GDM1 (cell line): ENCODE measurements around the gene LRRC25.
"Not testable (repeated sequence)": the region's sequence is repeated elsewhere in the genome, so short reads cannot be mapped to it uniquely, and the experiment has no call there.

Experiments
- DNase-seq: peaks from one replicate; lab custom pipeline; 2025; lab: John Stamatoyannopoulos, UW

LRRC25 gene

DNA sequence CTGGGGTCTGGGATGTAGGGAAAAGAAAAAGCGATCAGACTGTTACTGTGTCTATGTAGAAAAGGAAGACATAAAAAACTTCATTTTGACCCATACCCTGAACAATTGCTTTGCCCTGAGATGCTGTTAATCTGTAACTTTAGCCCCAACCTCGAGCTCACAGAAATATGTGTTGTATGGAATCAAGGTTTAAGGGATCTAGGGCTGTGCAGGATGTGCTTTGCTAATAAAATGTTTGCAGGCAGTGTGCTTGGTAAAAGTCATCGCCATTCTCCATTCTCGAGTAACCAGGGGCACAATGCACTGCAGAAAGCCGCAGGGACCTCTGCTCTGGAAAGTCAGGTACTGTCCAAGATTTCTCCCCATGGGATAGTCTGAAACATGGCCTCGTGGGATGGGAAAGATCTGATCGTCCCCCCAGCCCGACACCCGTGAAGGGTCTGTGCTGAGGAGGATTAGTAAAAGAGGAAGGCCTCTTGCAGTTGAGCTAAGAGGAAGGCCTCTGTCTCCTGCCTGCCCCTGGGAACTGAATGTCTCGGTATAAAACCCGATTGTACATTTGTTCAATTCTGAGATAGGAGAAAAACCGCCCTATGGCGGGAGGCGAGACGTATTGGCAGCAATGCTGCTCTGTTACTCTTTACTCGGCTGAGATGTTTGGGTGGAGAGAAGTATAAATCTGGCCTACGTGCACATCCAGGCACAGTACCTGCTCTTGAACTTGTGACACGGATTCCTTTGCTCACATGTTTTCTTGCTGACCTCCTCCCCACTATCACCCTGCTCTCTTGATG is 5.2 kb upstream of the LRRC25 start:
- DNase-seq, result not testable (repeated sequence)

DNA sequence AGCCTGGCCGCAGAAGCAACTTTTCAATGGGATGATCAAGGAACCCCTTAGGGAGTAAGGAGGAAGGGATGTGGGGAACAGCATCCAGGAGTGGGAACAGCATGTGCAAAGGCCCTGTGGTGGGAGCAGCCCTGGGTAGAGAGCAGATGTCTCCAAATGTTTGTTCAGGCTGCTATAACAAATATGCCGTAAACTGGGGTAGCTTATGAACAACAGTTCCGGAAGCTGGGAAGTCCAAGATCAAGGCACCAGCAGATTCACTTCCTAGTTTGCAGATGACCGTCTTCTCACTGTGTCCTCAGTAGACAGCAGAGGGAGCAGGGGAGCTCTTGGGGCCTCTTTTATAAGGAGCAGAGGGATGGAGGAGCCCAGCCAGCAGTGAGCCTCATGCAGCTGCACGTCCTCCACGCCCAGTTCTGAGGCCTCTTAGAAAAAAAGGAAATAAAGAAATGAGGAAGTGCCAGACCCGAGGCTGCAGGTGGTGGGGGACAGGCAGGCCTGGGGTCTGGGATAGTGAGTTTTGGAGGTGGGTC is 4.2 kb upstream of the LRRC25 start:
- DNase-seq, result peak; percentile 89

DNA sequence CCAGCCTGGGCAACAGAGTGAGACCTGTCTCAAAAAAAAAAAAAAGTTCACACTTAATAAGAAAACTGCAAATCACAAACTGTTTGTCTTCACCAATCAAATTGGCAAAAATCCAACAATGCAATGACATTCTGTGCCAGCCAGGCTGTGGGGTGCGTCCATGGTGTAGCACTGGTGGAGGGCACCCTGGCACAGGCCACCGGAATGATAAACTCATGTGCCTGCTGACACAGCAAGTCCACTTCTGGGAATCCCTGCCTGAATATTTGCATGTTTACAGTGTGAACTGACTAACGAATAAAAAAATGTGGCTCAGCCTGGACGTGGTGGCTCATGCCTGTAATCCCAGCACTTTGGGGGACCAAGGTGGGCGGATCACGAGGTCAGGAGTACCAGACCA is 1.6 kb upstream of the LRRC25 start:
- no peak for DNase-seq

DNA sequence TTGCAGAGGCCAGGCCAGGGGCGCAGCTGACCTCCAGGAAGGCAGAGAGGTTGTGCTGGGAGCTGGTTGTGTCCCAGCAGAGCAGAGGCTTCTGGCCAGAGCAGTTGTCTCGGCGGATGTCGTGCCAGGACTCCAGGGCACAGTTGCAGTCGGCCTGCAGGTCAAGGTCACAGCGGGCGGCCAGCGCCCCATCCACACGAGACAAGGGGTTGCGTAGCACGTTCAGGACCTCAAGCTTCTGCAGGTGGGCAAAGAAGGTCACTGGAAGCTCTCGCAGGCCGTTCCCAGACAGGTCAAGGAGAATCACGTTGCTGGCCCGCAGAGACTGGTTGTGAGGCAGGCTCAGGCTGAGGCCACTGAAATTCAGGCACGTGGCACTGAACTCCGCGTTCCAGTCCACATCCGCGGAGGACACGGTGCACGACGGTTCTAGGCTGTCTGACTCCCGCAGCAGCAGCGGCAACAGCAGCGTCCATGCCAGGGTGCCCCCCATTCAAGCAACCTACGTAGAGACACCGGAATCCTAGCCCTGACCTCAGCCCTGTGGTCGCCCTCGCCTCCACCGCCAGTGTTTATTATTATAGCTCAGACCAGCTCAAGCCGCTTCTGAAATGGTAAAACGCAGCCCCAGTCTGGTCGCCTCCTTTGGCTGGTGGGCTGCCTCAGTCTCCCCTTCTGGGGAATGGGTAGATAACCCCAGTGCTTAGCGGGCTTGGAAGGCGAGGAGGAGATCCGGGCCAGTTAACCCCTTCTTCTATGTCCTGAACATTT is 766 bp downstream of the LRRC25 start:
- no peak for DNase-seq

DNA sequence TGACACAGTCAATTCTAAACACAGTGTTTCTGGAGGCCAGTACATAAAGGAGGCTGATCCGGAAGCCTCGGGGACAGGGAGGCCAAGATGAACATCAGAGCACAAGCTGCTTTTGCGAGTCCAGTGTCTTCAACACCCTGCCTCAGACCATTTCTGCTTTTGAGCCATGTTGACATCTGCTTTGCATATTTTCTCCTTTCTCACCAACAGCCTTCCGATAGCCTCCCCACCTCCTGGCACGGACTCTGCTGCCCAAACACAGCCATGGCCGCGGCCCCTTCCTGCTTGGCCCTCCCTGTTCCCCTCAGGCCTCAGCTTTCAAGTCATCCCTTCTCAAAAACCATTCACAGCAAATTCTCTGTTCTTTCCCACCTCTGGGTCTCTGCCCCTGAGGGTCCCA is 3.6 kb downstream of the LRRC25 start:
- DNase-seq, result no peak

DNA sequence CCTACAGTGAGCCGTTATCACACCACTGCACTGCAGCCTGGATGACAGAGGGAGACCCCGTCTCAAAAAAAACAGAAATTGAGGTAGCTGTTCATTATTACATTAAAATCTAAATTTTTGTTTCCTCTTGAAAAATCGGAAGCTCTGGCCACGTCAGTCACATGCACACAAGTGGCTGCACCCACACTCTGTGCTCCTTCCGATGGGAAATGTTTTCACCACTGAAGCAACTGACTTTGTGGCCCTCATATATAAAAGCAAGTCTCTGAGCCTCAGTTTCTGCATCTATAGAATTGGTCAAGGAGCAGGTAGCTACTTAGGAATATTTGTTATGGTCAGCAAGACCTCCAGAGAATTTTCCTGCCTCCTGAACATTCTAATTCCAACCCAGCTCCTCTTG is 4.5 kb downstream of the LRRC25 start:
- DNase-seq, result no peak

DNA sequence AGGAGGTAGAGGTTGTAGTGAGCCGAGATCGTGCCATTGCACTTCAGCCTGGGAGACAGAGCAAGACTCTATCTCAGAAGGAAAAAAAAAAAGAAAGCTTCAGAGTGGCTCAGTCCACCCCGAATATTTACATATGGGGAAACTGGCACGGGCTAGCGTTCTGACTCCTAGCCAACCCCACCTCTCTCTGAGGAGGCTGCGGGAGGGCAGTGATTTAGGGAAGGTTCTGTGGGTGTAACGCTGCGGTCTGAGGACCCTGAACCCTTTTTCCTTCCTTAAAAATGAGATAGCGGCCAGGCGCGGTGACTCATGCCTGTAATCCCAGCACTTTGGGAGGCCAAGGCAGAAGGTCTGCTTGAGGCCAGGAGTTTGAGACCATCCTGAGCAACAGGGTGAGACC is 5.0 kb downstream of the LRRC25 start:
- DNase-seq, result peak; percentile 63

DNA sequence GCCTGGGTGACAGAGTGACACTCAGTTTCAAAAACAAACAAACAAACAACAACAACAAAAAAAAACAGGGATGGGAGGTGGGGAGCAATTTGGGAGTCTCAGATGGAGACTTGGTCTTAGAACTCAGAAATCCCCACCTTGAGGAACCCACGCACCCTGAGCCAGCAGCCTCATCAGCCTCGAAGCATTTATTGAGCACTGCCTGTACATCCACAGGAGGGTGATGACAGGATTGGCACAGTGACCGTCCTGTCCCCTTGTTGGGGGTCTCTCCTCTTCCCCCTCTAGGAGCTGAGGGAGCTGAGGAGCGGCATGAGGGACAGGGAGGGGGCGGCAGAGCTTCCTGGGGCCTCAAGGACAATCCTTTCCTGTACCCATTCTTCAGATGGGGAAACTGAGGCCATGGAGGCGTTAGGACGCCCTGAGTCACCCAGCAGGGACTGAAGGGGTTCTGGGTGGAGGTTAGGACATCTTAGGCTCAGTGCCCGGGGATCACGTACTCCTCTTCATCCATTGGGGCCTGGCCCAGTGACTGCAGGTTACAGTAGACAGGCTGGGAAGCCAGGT is 5.8 kb downstream of the LRRC25 start:
- no peak for DNase-seq

DNA sequence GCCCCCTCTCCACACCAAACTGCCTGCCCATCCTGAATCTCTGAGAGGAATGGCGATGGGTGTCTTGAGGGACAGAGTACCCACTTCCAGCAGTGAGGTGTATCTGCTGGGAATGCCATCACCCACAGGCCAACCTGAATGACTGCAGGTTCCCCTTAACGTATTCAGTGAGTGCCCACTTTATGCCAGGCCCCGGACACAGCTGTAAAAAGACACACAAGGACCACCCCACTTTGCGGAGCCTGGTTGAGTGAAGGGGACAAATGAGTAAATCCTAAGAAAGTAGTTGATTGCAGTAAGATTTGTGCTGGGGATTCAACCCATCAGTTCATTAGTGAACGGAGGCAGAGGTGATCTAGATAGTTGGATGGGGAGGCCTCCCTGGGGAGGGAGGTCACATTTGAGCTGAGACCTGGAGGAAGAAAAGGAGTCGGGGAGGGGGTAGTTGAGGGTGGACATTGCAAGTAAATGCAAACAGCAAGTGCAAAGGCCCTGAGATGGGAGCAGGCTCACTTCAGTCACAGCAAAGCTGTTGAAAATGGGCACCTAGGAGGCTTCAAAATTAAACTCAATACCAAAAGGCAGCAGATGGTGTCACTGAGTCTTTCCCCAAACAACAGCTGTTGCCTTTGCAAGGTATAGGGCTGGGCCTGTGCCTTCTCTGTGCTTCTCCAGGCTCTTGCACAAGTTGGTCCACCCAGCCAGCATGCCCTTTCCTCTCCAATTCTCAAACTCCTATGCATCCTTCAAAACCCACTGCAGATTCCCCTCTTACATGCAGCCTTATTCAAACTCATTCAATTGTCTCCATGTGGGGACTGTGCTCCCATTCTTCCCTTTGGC is 7.1 kb downstream of the LRRC25 start:
- no peak for DNase-seq

DNA sequence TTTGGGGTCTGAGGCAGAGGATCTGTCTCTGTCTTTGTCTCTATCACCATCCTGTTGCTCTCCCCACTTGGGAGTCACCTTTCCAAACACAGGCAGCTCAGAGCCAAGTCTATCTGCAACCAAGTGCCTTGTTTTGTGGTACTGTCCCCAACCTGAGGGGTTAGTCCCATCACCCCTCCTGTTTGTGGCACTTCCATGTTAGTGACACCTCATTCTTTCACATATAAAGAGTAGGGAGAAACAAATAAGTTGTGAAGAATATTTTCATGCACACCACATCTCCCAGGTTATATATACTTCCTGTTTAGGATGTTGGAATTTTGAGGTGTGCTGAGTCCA is 7.7 kb downstream of the LRRC25 start:
- no peak for DNase-seq

DNA sequence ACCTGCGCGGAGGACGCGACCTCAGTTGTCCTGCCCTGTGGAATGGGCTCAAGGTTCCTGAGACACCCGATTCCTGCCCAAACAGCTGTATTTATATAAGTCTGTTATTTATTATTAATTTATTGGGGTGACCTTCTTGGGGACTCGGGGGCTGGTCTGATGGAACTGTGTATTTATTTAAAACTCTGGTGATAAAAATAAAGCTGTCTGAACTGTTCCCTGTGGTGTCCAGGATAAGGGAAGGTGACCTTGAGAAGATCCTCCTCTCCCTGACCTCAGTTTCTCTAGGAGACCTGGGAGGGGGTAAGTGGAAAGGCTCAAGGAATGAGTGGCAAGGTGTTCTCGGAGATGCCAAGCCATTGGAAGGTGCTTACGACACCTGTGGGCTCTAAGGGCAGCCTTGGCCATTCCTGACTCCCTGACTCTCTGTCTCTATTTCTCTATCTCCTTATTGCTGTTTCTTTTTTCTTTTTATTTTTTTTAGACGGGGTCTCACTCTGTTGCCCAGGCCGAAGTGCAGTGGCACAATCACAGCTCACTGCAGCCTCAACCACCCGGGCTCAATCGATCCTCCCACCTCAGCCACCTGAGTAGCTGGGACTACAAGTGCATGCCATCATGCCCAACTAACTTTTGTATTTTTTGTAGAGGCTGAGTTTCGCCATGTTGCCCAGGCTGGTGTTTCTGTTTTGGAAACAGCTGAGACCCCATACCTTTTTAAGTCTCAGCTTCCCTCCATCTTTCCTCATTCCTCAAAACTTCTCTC is 8.3 kb downstream of the LRRC25 start:
- DNase-seq, result no peak

DNA sequence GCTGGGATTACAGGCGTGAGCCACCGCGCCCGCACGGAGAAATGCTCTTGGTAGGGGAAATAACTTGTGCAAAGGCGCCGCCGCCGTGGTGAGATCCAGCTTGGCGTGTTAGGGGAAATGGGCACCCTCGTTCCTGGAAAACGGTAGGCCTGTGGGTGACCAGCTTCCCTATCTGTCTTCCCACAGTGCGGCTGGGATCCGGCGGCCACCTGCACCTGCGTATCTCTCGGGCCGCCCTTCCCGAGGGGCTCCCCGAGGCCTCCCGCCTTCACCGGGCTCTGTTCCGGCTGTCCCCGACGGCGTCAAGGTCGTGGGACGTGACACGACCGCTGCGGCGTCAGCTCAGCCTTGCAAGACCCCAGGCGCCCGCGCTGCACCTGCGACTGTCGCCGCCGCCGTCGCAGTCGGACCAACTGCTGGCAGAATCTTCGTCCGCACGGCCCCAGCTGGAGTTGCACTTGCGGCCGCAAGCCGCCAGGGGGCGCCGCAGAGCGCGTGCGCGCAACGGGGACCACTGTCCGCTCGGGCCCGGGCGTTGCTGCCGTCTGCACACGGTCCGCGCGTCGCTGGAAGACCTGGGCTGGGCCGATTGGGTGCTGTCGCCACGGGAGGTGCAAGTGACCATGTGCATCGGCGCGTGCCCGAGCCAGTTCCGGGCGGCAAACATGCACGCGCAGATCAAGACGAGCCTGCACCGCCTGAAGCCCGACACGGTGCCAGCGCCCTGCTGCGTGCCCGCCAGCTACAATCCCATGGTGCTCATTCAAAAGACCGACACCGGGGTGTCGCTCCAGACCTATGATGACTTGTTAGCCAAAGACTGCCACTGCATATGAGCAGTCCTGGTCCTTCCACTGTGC is 9.1 kb downstream of the LRRC25 start:
- DNase-seq, result peak; percentile 35

DNA sequence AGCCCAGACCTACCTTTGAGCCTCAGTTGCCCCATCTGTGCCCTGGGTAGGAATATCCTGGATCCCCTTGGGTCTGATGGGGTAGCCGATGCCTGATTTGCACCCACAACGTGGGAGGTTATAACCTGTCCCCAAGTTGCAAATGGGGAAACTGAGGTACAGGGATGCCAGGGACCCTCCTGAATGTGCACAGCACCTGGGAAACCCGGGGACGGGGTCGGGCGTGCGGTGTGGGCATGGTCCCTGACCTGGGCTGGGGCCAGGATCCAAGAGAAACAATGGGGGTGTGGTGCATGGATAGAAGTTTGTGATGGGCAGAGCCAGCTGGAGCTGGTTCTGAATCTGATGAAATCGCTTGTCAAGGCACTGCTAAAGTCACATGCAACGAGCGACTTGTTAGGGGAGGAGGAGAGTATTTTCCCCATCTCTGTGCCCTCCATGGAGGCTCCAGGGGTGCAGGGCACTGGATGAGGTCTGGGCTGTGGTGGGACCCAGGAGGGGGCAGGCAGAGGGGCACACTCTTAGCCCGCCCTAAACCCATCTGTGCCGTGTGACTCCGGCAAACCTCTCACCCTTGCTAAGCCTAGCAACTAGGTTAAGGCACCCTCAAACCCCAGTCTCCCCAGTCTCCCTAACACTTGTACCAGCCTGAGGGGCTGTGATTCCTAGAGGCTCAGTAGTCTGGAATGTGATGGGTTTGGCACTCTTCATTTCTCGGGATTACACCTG is 10.7 kb downstream of the LRRC25 start:
- no peak for DNase-seq

DNA sequence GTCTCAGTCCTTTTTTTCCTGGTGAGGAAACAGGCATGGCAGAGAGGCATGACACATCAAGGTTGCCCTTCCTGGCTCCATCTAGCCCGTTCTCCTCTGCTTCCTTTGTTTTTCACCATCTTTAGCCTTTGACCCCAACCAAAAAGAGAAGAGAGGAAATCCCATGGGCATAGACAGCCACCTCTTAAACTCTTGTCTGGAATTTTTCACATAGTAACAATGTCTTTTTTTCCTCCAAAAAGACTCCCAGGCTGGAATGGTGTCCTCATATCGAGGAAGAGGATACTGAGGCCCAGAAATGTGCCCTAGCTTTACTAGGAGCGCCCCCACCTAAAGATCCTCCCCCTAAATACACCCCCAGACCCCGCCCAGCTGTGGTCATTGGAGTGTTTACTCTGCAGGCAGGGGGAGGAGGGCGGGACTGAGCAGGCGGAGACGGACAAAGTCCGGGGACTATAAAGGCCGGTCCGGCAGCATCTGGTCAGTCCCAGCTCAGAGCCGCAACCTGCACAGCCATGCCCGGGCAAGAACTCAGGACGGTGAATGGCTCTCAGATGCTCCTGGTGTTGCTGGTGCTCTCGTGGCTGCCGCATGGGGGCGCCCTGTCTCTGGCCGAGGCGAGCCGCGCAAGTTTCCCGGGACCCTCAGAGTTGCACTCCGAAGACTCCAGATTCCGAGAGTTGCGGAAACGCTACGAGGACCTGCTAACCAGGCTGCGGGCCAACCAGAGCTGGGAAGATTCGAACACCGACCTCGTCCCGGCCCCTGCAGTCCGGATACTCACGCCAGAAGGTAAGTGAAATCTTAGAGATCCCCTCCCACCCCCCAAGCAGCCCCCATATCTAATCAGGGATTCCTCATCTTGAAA is 11.5 kb downstream of the LRRC25 start, which contains the start of gene GDF15:
Gene GDF15 (plus strand): TSS at position 484 of the 868 bp plus-strand sequence. CDS start 32 bp downstream, at position 516.
- no peak for DNase-seq

DNA sequence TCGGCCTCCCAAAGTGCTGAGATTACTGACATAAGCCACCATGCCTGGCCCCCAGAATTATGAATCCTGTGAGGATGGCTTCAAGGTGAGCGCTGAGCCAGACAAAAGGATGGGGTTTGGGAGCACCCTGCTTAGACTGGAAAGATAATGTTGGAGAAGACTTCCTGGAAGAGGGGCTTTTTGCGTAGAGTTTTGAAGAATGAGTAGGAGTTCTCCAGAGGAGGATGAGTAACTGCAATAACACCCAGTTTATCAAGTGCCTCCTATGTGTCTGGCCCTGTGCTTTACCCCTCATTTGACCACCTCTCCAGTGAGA is 12.1 kb downstream of the LRRC25 start:
- no peak for DNase-seq

DNA sequence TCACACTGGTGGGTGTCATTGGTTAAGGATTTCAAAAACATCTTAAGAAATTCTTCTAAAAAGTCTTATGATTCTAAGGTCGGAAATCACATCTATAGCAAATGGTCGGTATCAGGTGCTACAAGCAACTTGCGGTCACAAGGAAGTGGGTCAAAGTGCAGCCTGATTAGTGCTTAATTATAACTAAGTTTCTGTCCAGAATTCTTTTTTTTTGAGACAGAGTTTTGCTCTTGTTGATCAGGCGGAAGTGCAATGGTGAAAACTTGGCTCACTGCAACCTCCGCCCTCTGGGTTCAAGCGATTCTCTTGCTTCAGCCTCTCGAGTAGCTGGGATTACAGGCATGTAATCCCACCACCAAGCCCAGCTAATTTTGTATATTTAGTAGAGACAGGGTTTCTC is 12.6 kb downstream of the LRRC25 start:
- DNase-seq, result no peak

DNA sequence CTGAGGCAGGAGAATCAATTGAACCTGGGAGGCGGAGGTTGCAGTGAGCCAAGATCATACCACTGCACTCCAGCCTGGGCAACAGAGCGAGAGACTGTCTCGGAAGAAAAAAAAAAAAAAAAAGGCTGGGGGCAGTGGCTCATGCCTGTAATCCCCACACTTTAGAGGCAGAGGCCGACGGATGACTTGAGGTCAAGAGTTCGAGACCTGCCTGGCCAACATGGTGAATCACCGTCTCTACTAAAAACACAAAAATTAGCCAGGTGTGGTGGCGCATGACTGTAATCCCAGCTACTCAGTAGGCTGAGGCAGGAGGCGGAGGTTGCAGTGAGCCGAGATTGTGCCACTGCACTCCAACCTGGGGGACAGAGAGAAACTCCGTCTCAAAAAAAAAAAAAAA is 13.8 kb downstream of the LRRC25 start:
- not testable (repeated sequence) for DNase-seq

DNA sequence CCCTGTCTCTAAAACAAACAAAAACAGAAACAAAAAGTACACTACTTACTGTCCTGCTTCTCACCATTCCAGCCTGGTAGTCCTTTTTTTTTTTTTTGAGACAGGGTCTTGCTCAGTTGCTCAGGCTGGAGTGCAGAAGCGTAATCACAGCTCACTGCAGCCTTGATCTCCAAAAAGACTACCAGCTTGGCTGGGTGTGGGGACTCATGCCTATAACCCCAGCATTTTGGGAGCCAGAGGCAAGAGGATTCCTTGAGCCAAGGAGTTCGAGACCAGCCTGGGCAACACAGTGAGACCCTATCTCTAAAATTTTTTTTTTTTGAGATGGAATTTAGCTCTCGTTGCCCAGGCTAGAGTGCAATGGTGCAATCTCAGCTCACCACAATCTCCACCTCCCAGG is 16.6 kb downstream of the LRRC25 start:
- DNase-seq, result no peak
